Limb (tissue), 2 donors: ENCODE results near the gene PPP1R14B.

Experiments used
- DNase-seq, 2 donors: peaks; one replicate each; pipeline ENCODE4 v3.0.0-alpha.2; 2016; ENCODE audit errors: extremely low spot score in 2 of 2

PPP1R14B gene

GRCh38 chr11:64245797-64246620 lies 734 bp downstream of the PPP1R14B start:
- peak; percentile 43 to 74 for DNase-seq

- DNase-seq = peak in 1 of 2 donors; percentile 67
These were observed 1.3 kb downstream of the PPP1R14B start for GRCh38 chr11:64245401-64245796.

GRCh38 chr11:64244966-64245365 lies 1.8 kb downstream of the PPP1R14B start:
- DNase-seq = no peak

- DNase-seq = no peak
These were observed 2.6 kb downstream of the PPP1R14B start for GRCh38 chr11:64244107-64244506.

- DNase-seq = no peak
These were observed 3.4 kb downstream of the PPP1R14B start for GRCh38 chr11:64243236-64243854.

GRCh38 chr11:64241491-64242374 lies 5.0 kb downstream of the PPP1R14B start:
- DNase-seq = no peak

GRCh38 chr11:64241241-64241490 lies 5.6 kb downstream of the PPP1R14B start:
- peak; percentile 100 for DNase-seq

- DNase-seq = peak; percentile 97 to 99
These were observed 6.1 kb downstream of the PPP1R14B start, which contains the start of gene FKBP2 for GRCh38 chr11:64240435-64241240. TSS of gene FKBP2 (plus strand) at chr11:64241095. CDS start at chr11:64242388, 1,293 bp downstream.

- no peak for DNase-seq
These were observed 6.9 kb downstream of the PPP1R14B start for GRCh38 chr11:64239662-64240434.

GRCh38 chr11:64238999-64239398 lies 7.7 kb downstream of the PPP1R14B start:
- DNase-seq = no peak

- DNase-seq = no peak
These were observed 8.7 kb downstream of the PPP1R14B start for GRCh38 chr11:64238076-64238475.

- no peak for DNase-seq
These were observed 9.2 kb downstream of the PPP1R14B start for GRCh38 chr11:64237484-64237951.

GRCh38 chr11:64235437-64236161 lies 11.1 kb downstream of the PPP1R14B start:
- no peak for DNase-seq

GRCh38 chr11:64234647-64235379 lies 11.9 kb downstream of the PPP1R14B start:
- peak in 1 of 2 donors; percentile 71 for DNase-seq

GRCh38 chr11:64233913-64234586 lies 12.7 kb downstream of the PPP1R14B start, which contains the start of gene VEGFB:
TSS of gene VEGFB (plus strand) at chr11:64234584. CDS start at chr11:64234834, 250 bp downstream.
- peak in 1 of 2 donors; percentile 83 for DNase-seq

- DNase-seq = no peak
These were observed 13.8 kb downstream of the PPP1R14B start for GRCh38 chr11:64232967-64233315.

- DNase-seq = no peak
These were observed 14.4 kb downstream of the PPP1R14B start for GRCh38 chr11:64232182-64232966.

GRCh38 chr11:64231546-64231945 lies 15.2 kb downstream of the PPP1R14B start:
- no peak for DNase-seq
